HTR-8/SVneo (cell line): Measurements from ENCODE around the gene WWC2.
A peak's percentile ranks its signal among the peaks of the same experiment; 100 is the strongest.
"Not testable (repeated sequence)": the region's sequence is repeated elsewhere in the genome, so short reads cannot be mapped to it uniquely, and the experiment has no call there.

Experiments
- DNase-seq: peaks from one replicate; pipeline ENCODE4 v3.0.0; 2011; ENCODE audit warnings: low spot score, mixed read lengths; ENCODE audit not compliant: insufficient read length
- FAIRE-seq: peaks from 2 replicates; lab custom pipeline; 2011; peaks lifted over from hg19 to GRCh38; lab: Jason Lieb, UNC

WWC2 gene

DNA sequence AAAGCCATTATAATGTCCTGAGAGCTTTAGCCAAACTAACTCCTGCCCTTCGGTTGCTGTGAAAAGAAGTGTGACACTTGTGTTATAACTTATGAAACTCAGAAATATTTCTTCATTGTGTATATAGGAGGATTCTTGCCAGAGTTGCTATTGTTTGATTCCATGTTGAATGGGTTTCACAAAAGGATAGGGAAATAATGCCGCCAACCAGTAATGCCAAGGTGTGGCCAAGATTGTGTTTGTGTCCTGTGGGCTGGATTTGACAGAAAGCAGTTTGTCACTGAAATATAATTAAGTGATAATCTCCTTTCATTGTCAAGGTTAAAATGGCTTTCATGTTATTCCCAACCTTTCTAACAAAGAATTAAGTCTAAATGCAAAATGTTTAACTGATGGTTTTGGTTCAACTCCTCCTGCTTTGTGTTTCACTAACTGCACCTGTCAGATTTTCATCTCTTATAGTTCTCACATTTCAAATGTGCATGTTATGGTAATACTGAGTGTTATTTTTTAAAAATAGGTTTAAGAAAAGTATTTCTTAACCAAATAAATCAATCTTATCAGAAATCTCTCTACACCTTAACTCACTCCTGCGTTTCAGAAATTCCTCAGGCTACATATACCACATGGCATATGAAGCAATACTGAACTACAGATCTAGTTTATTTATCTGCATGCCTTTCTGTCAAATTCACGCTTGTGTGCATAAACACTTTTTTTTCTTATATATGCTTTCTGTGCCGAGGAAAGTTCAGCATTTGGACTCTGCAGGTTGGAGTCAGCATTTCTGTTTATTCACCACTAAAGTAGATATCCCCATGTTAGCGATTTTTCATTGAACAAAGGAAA, 221.4 kb downstream of the WWC2 start, which contains the start of gene CLDN22:
Gene CLDN22 (minus strand): TSS at position 66 of the 849 bp plus-strand sequence. CDS start 58 bp downstream, at position 8.
- no peak for DNase-seq
- no peak for FAIRE-seq

DNA sequence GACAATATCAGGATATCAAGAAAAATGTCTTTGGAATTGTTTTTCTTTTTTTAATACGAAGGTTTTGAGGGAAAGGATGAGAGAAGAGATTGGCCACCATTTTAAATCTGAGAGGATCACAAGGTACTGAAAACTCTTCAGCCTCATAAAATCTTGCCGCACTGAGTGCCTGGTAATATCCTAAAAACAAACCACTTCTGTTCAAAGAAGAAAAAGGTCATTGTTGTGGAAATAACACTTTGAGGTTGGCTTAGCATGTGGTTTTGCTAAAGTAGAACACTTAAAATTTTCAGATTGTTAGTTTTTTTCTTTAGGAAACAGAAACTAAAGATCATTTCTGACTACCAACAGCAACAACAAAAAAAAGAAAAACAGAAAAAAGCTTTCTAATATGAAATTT, 222.0 kb downstream of the WWC2 start:
- FAIRE-seq (no peak), DNase-seq (no peak)

DNA sequence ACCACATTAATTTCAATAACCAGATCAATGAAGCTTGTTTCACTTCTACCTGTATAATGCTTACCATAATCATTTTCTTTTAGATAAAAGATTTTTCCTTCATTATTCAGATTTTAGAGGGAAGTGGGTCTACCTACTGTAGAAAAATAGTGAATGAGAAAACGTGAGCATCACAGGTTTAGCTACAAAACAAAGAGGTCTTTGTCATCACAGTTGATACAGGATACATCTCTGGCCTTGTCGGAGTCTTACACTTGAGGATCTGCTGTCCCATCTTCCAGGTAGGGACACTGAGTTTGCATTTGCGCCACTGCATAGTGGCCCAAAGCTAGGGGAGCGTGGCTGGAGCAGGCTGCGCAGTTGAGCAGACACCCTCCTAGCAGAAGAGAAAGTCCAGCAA, 222.5 kb downstream of the WWC2 start:
- FAIRE-seq (no peak), DNase-seq (no peak)

DNA sequence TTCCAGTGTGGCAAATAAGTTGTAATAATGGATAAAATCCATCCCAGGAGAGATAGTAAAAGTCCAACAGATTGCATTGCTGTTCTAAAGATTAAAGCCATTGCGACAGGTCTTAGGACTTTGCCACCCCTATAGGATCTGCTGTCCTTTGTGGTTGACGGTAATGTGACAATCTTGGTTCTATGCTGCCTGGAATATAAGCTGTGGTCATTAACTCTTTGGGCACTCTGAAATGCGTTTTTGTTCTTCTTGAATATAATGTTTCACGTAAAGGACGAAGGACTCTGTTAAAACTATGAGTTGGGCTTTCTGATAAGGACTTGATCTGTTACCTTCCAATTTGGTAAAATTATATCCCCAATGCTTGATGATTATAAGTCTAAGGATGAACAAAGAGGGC, 223.3 kb downstream of the WWC2 start, which contains the start of gene CLDN24:
Gene CLDN24 (minus strand): TSS at position 101 of the 400 bp plus-strand sequence. CDS start 0 bp downstream, at position 101.
- FAIRE-seq, result no peak

DNA sequence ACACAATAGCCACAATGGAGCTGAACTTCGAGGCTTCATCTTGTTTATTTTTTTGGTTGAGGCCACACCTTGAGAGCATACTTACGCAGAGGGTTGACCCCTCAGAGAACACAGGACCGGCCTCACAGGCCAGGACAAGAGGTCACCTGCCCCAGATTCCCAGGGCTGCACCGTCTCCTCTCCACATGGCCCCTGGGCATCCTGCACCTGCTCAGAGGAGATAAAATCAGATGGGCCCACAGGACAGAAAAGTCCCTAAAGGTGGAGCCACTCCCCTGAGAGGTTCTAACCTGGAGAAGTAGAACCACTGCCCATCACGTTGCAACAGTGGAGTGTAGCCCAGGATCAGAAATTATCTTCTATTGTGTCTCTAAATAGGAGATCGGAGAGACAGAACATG, 224.2 kb downstream of the WWC2 start:
- no peak for FAIRE-seq
- no peak for DNase-seq

More for the DNA sequence above, 223.3 kb downstream of the WWC2 start, which contains the start of gene CLDN24:
- DNase-seq, result no peak

DNA sequence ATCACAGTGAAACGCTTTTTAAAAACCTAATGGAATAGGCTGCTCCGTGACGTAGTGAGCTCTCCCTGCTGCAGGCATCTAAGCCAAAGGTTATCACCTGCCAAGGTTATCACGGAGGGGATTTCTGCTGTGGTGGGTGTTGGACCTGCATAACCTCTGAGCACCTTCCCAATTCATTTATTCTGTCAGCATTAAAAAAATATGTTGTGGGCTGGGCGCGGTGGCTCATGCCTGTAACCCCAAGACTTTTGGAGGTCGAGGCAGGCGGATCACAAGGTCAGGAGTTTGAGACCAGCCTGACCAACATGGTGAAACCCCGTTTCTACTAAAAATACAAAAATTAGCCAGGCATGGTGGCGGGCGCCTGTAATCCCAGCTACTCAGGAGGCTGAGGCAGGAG, 225.0 kb downstream of the WWC2 start:
- not testable (repeated sequence) for DNase-seq, FAIRE-seq

DNA sequence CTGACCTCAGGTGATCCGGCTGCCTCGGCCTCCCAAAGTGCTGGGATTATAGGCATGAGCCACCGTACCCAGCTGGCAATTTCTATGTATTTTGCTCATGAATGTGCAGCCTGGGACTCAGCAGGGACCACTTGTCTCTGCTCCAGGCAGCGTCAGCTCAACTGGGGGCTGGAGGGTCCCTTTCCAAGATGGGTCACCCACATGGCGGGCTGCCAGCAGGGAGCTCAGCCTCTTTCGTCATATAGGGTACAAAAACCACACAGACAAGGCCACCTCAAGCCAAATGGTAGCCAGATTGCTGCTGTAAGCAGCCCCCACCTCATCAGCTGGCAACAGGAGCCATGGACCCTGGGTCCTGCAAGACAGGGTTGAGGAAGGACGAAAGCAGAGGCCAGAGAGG, 225.6 kb downstream of the WWC2 start:
- no peak for FAIRE-seq

DNA sequence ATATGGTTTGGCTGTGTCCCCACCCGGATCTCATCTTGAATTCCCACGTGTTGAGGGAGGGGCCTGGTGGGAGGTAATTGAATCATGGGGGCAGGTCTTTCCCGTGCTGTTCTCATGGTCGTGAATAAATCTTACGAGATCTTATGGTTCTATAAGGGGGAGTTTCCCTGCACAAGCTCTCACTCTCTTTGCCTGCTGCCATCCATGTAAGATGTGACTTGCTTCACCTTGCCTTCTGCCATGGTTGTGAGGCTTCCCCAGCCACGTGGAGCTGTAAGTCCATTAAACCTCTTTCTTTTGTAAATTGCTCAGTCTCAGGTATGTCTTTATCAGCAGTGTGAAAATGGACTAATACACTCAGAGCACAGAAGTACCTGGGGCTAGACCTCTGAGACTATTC, 227.3 kb downstream of the WWC2 start:
- DNase-seq, FAIRE-seq: not testable (repeated sequence)

More for the DNA sequence above, 225.6 kb downstream of the WWC2 start:
- no peak for DNase-seq

DNA sequence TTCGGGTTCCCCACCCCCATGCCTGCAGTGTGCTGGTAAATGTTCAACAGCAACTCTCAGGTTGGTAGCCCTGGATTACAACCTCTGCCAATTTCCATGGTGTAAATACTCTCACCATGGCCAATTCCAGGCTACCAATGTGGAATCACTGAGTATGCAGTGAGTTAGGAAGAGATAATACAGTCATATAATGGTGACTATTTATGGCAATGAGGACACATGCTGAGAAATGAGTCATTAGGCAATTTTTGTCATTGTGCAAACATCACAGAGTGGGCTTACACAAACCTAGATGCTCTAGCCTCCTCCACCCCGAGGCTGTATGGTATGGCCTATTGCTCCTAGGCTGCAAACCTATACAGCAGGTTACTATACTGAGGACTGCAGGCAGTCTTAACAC, 227.8 kb downstream of the WWC2 start:
- FAIRE-seq (peak; percentile 86), DNase-seq (no peak)

DNA sequence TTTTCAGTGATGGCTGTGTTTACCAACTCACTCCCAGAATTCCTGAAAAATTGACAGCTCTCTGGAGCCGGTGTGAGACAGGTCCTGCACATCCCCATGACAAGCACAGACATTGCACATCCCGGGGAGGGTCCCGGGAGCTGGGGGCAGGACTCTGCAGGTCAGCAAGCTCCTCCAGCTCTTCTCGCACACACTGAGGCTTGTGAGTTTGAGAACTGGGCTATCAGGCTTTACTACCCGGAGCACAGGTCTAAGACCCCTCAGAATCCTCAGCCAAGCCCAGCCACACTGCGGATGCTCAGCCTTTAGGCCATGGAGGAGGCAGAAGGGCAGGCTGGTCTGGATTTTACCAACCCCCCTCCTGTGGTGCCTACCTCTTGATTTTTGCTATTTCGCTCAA, 228.8 kb downstream of the WWC2 start:
- FAIRE-seq (no peak), DNase-seq (no peak)

DNA sequence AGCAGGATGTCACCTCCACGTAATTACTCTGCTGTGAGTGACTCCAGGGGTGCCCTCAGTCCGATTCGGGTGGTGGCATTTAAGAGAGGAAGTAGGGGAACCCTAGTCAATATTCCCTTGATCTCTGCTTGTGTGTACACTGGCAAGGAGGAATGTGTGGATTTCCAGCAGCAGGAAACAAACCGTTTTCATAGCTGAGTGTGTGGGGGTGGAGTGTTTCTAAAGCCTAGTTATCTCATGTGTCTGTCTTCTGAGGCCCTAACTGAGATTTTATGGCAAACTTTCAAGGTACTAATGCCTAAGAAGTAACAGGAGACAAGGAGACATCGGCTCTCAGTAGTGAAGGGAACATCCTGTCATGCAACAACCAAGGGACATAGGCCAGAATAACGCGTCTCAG, 229.8 kb downstream of the WWC2 start:
- peak; percentile 37 for DNase-seq
- peak; percentile 90 for FAIRE-seq

DNA sequence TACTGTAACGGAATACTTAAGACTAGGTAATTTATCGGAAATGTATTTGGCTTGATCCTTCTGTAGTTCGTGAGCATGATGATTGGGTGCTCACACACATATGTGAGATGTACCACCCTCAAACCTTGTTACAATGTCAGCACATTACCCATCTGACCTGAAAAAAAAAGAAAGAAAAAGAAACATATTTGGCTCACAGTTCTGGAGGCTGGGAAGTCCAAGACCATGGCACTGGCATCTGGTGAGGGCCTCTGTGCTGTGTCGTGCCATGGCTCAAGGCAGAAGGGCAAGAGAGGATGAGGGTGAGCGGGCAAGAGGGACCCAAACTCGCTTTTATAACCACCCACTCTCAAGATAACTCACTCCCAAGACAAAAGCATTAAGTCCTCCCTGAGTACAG, 230.2 kb downstream of the WWC2 start:
- no peak for FAIRE-seq

DNA sequence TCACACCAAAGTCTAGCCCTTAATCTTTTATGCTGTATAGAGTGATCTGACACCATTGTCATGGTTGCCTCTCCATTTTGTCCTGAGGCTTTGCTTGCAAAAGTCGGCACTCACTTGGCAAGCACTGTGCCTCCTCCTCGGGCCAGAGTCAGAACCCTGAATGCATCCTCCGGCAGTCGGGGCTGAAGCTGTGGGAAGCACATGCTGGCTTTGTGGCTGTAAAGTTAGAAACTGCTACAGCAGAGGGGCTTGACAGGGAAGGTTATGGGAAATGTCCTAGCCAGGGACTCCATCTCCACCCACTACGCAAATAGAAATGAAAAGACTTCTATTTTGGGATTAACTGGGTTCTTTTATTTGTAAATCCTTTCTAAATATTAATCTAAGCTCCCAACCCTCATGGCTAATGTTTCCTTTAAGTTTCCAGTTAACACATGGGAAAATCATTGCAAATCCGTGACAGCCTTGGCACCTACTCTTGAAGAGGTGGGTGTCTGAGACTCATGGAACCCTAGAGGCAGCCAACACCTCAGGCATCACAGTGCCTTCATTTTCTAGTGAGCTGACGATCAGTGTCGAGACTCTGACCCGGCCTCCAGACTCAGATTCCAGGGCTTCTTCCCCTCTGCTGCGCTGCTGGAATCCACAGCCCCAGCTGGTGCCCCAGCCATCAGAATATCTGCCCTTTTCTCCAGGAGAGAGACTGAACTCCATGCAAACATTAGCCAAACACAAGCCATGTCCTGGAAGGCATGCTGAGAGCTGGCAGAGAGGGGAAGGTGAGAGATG, 231.1 kb downstream of the WWC2 start:
- FAIRE-seq, result no peak

More for the DNA sequence above, 230.2 kb downstream of the WWC2 start:
- no peak for DNase-seq

DNA sequence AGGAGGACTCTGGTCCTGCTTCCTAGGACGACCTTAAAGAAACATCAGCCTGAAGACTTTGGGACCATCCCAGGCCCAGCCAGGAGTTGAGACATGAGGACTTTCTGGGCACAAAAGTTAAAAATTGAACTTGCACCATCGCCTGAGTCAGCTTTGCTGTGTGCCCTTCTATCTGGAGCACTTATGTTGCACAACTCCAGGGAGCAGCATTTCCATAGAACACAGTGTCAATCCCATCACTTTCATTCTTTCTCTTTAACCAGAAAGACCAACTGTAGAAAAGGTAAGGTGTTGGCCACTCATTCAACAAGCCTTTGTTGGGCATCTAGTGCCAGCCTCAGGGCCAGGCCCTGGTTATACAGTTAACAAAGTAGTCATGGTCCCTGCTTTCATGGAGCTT, 231.8 kb downstream of the WWC2 start:
- DNase-seq, result no peak
- FAIRE-seq, result no peak

More for the DNA sequence above, 231.1 kb downstream of the WWC2 start:
- DNase-seq, result no peak

DNA sequence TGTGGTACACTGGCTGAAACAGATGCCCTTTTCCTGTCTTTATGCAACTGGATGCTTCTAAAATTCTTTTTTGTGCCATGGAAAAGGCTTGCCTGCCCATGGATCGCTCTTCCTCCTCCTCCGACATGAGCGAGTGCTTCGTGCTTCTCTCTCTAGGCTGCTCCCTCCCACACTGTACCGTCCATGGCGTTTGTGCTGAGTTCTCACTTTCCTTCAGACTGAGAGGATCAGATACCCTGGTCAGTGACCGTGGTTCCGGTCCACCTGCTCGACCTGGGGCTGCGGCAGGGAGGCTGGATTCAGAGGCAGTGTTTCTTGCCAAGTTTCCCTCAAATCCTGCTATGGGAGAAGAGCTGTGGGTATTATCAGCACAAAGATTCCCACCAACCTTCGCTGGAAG, 233.4 kb downstream of the WWC2 start:
- DNase-seq (no peak), FAIRE-seq (no peak)

DNA sequence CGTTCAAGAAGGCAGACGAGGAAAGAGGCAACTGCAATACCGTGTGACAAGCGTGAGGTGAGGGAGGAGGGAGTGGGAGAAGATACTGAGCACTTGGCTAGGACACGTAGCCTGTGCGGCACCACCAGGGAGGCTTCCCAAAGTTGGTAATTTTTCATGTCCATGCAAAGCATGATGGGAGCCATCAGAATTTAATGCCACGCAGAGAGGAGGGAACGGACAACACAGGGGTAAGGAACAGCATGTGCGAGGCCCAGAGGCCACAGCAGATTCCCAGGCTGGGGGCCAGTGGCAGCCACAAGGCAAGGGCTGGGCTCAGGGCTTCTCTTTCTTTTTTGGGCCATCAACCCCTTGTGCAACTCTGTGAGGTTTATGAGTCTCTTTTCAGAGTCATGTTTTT, 234.1 kb downstream of the WWC2 start:
- no peak for DNase-seq
- peak; percentile 80 for FAIRE-seq

DNA sequence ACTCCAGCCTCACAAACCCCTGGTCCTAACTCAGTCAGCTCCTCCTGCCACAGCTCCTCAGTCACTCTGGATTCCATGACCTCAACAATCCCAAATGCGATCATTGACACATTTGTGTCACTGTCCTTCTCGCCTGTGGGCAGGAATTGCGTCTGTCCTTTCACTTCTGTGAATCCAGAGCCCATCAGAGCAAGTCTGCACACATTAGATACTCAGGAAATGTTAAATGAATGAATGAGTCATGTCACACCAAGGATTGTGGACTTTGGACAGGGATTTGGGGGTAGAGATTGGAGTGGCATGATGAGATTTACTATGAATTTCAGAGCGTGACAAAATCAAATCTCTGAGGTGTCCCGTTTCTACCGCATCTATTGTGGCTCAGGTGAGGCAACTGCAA, 234.9 kb downstream of the WWC2 start:
- FAIRE-seq, result peak; percentile 75
- DNase-seq, result no peak

DNA sequence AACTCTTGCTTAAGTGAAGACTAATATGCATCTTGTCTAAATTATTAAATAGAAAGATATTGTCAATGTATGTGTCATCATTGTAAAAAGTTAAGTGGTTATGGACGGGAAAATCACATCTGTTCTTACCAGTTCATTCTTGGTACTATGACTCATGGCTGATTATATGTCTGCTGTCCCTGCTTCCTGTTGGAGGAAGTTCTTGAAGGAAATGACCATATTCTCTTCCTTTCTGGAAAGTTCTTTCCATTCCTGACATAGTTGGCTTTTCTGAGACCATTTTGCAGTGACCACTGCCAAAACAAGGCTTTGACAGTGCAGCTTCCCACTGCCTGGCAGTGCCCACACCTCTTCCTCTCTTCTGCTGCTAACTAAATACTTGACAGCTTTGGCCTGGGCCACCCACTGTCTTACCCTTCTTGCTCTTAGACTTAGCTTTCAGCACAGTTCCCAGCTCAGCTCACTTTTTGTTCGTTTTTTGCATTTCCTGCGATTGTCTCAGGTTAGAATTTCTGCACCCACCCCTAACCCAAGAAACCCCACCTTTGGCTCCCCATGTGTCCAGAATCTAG, 236.4 kb downstream of the WWC2 start:
- peak; percentile 80 for FAIRE-seq
- DNase-seq, result peak; percentile 77

DNA sequence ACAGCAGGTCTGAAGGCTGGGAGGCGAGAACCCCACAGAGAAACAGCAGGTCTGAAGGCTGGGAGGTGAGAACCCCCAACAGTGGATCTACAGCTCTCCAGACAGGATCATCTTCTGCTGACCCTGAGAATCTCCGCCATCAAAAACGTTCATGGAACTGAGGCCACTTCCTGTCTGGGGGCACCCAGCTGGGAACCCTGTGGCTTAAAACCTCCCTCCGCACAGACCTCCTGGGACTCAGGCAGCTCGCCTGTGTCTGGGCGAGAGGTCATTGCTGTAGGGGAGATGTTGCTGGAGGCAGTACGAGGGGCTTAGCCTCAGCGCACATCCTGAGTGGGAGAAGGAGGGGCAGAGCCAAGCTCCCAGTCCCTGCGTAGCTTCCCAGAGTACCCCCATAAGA, 238.3 kb downstream of the WWC2 start:
- DNase-seq, result no peak
- no peak for FAIRE-seq

DNA sequence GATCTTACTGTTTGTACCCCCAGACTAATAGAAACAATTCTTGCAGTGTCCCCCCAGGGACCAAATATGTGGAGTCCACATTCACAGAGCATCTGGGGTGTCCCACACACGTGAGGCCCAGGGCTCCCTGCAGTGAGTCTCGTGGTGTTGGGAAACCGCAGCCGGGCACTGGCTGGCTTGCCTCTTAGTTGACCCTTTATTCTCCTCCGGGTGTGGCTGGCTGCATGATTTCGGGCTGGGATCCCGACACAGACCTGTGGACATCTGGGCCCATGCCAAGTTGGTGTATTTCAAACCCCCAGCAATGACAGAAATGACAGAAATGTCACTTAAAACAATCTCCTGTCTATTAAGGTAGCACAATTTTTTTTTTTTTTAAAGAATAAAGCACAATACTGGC, 238.8 kb downstream of the WWC2 start:
- FAIRE-seq, result no peak
- no peak for DNase-seq
